GM18505 (cell line): ENCODE results near the gene RAB9A.
"Not testable (repeated sequence)": the region's sequence is repeated elsewhere in the genome, so short reads cannot be mapped to it uniquely, and the experiment has no call there.

Experiments used
- ATAC-seq: cut with Tn5 transposase; IDR thresholded peaks from one replicate; pipeline ENCODE4 v1.9.1; 2021; ENCODE audit not compliant: unreplicated experiment
- POLR2A ChIP-seq: IDR thresholded peaks from 4 replicates; pipeline ENCODE4 v1.6.1; 2011; ENCODE audit warnings: borderline replicate concordance; ENCODE audit not compliant: insufficient read depth, insufficient read length; ENCODE audit errors: extremely low read depth

Gene RAB9A

DNA sequence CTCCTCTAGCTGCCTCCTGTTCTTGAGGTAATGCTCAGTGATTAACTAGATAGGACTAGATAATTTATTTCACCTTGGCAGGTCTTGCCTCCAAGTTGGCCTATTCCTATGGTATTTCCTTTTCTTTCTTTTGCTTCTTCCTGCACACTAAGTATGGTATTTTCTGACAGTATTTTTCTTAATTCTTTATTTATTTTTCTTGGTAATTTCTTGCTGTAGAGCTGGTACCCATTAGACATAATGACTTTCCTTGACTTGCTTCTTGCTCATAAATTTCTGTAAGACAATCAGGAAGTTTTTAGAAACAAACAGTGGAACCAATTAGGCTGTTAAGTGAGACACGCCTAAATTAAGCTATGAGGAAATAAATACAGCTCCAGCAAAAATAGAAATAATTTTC lies 9.5 kb downstream of the RAB9A start:
- no peak for TF ChIP-seq POLR2A
- no peak for ATAC-seq

DNA sequence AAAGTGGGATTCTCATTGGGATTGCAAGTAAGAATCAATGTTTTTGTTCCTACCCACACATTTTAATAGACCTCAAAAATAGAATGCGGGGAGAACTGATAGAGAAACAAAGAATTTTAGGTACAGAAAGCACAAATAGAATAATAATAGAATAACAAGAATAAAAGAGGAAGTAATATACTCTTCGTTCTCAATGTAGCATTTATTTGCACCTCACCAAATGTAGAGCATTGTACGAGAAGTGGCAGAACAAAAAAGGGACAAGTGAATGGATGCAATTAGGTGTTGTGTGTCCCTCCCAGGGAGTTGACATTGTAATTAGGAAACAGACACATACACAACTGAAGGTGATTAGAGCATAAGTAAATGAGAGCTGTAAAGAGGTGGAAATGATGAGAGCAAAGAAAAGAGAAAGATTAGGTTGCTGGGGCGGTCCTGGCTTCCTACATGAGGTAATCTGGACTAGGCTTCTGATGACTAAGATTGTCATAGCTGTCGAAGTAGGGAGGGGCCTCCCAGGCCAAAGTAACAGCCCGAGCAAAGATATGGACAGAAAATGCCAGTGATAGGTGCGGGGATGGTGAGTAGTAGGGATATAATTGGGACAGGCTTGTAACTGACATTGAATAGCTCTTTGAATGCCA lies 10.4 kb downstream of the RAB9A start:
- no peak for ATAC-seq

DNA sequence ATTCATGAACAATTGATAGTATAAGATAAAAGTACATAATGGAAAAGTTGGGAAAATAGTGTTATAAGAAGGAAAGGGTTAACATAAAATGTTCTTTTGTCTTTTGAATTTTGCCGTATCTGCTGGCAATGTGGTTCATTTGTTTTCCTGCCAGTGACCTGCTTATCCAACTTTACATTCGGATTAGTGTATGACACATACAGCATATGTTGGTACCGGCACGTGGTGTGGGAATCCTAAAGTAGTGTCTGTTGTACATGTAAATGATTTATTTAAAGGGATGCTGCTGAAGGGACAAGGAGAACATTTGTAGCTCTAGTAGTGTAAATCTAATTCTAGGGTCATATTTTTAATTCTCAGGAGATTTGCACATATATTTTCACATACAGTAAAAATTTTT lies 11.5 kb downstream of the RAB9A start:
- no peak for ATAC-seq
- no peak for TF ChIP-seq POLR2A

More for the DNA sequence above, 10.4 kb downstream of the RAB9A start:
- TF ChIP-seq POLR2A = no peak

DNA sequence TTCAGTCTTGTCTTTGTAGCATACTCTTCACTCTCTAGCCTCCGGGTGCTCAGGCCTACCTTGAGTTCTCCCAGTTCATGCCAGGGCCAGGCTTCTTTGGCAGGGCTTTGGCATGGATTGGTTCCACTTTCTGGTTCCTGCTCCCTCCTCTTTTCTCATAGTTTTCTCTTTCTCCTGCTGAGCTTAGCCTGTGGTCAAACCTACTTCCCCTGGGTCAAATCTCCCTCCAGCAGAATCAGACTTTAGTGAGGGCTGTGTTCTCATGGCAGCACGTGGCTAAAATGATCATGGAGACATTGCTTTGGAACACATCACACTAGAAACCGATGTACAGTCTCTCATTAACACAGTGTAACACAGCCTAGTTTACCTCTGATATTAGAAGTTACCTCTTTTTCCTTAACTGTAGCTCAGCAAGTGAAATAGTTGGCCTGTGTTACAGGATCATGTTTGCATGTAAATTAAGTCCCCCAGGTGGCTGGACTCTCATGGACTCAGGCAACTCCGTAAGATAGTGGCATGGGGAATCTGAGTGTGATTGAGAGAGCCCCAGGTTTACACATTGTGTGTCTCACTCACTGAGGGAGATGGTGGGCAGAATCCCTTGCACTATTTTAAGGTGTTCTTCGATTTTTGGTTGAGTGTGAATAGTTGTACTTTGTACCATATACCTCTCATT lies 13.3 kb downstream of the RAB9A start:
- ATAC-seq = no peak
- no peak for TF ChIP-seq POLR2A

DNA sequence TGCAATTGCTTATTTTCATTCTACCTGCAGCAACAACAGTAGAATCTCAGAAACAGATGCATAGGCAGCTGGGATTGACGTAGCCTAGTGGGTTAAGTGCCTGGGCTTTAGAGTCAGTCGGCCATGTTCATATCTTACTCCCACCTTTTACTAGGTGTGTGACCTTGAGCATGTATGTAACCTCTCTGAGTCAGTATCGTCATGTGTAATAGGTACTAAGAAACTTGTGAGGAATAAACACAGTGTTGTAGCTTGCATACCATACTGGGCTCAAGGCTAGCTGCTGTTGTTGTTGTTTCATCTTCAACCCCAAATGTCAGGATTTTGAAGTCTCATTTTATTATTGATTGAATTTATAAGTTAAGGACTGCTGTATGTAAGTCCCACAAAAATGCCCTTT lies 14.2 kb downstream of the RAB9A start:
- TF ChIP-seq POLR2A = no peak
- ATAC-seq = no peak

DNA sequence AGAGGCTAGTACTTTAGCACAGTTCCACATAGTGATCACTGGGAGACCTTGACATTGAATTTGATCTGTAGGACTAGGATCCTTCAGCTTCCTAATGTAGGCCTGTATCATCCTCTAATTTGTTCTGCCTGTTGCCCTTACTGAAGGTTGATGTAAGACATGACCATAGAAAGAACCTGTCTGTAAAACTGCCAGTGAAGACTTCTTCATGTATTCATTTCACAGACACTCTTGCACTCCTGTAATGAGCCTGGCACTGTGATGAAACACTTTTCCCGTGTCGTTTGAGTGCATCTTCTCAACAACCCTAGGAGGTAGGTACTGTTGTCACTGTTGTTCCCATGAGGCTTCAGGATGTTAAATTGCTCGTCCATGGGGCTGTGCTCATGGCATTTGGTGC lies 14.7 kb downstream of the RAB9A start:
- no peak for ATAC-seq
- no peak for TF ChIP-seq POLR2A

DNA sequence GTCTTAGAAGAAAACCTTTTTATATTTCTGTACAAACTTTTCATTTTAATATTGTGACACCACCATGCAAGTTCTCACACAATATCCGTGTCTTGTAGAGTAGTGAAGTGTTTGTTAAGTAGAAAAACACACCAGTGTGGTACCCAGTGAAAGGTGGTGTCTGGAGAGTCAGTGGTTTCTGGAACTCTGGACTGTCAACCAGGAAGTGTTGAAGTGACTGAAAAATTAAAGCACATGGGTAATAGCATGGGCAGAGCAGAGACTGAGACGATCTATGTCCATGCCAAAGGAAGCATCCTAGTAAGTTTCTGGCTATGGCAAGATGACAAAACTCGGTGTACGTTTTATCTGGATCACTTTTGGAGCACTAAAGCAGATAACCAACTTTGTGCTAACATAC lies 22.2 kb downstream of the RAB9A start:
- ATAC-seq = no peak

DNA sequence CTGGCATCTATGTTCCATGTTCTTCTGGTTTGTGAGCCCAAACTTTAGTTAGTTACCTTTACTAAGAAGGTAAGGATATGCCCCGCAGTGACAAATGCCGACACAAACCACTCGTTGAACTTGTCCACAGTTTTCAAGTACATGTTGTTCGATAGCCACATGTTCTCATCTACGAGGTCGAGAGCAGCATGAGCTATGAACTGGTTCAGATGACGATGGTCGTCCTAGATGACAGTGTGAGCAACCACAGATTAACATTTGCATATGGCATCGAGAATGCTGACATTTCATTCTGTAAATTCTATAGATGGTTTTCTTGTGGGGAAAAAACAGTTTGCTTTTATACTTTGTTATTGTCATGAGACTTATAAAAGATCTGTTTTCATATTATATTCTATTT lies 27.5 kb downstream of the RAB9A start:
- TF ChIP-seq POLR2A = no peak
- no peak for ATAC-seq

More for the DNA sequence above, 22.2 kb downstream of the RAB9A start:
- no peak for TF ChIP-seq POLR2A

DNA sequence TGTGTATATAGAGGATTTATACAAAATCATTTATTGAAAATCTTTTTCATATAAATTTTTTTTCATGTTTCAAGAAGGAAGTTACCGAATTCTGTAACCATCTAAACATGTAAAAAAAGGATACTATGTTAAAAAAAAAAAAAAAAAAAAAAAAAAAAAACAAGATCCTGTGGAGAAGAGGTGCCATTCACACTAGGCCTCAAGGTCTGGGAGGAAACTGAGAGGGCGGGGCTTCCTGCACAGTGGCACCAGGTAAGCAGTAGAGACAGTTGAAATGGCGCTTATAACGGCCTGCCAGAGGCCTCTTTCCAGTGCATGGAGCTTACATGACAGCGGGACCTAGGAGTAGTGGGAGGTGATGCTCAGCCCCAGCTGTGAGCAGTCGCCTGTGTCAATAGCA lies 28.0 kb downstream of the RAB9A start:
- ATAC-seq = no peak
- TF ChIP-seq POLR2A = no peak

DNA sequence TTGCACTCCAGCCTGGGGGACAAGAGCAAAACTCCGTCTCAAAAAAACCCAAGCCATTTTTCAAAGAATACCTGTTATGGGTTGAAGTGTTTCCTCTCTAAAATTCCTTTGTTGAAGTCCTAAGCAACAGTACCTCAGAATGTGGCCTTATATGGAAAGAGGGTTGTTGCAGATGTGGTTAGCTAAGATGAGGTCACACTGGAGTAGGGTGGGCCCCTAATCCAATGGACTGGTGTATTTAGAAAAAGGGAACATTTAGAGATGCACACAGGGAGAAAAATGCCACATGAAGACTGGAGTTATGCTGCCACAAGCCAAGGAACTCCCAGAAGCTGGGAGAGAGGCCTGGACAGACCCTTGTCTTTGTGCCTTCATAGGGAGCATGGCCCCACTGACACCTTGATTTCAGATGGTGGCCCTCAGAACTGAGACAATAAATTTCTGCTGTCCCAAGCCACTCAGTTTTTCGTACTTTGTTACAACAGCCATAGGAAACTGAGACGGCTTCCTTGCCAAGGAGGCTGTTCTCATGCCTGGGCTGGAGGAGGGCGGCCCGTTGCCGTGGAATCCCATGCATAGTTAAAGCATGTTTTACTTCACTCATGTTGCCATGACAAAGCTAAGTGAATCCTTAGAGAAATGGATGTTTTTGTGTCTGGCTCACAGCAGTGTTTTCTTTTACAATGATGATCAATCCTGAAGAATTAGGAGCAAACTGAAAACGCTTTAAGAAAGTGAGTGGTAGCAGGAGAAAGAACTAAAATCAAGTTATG lies 29.0 kb downstream of the RAB9A start:
- no peak for TF ChIP-seq POLR2A
- no peak for ATAC-seq

DNA sequence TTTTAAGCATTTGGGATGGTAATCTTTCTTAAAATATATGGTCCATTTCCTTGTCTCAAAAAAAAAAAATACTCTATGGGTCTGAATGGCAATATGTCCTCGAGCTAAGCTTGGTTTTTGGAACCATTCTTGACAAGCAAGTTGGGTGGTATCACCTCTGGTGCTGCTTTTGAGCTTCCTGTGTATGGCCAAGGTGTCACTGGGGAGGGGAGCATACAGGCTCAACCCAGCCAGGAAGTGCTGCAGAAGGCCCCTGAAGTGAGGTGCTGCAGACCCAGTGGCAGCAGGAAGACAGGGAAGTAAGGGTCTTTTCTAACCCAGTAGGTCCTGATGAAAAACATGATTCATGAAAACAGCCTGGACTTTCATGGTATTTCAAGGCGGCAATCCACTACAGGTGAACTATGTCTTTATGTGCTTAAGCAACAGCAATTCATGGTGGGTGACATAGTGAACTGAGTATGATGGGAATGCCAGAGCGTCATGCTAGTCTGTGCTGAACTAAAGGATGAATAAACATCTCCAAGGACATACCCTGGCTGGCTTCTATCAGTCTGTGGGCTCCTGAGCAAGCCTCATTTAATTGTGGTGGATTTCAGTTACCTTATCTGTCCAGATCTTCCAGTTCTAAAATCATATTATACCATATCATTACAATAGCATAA lies 30.4 kb downstream of the RAB9A start:
- no peak for TF ChIP-seq POLR2A
- ATAC-seq = no peak

DNA sequence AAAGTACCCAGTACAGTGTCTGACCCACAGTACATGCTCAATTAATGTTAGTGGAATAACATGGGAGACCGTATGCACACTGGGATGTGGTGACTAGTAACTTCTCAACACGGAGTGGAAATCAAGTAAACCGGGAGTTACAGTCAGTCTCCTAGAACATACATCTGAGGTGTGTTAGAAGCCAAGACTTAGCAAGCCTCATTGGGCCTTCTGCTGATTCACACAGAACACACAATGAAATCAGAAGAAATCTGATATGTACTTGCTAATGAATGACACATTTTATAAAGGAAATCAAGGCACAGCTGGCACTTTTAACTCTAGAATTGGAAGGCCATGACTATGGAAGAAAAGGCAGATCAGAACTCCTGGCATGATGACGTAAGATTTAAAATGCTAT lies 32.4 kb downstream of the RAB9A start:
- no peak for TF ChIP-seq POLR2A
- ATAC-seq = no peak

DNA sequence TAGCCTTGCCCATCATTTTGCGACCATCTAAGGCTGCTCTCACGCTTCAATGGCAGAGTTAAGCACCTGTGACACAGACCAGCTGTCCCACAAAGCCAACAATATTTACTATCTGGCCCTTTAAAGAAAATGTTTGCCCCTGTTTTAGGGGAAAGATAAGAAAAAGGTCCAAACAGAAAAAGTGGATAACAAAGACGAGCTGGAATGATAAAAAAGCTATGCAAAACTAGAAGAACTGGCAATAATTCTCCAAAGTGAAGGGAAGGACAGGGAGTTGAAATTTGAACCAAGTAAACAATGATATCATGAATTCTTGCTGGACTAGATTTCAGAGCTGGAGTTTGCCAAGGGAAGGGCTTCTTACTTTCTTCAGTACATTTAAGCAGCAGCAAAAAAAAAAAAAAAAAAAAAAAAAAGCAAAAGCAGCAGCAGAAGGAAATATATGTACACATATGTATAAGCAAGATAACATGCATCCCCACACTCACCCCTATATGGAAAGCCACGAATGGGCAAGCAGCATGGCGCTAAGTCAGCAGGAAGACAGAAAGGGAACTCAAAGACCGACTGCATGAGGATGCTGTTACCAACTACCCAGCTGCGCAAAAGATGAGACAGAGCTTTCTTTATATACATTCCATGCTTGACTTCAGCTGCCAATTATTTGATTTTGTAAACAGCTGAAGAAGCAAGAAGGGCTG lies 33.0 kb downstream of the RAB9A start:
- no peak for TF ChIP-seq POLR2A
- ATAC-seq = no peak

DNA sequence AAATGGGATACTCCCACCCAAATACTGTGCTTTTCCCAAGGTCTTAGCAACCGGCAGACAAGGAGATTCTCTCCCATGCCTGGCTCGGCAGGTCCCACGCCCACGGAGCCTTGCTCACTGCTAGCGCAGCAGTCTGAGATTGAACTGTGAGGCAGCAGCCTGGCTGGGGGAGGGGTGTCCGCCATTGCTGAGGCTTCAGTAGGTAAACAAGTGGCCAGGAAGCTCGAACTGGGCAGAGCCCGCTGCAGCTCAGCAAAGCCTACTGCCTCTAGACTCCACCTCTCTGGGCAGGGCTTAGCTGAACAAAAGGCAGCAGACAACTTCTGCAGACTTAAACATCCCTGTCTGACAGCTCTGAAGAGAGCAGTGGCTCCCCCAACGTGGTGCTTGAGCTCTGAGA lies 36.0 kb downstream of the RAB9A start:
- not testable (repeated sequence) for ATAC-seq

DNA sequence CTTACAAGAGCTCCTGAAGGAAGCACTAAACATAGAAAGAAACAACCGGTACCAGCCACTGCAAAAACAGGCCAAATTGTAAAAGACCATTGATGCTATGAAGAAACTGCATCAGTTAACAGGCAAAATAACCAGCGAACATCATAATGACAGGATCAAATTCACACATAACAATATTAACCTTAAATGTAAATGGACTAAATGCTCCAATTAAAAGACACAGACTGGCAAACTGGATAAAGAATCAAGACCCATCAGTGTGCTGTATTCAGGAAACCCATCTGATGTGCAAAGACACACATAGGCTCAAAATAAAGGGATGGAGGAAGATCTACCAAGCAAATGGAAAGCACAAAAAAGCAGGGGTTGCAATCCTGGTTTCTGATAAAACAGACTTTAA lies 37.7 kb downstream of the RAB9A start:
- ATAC-seq = not testable (repeated sequence)

DNA sequence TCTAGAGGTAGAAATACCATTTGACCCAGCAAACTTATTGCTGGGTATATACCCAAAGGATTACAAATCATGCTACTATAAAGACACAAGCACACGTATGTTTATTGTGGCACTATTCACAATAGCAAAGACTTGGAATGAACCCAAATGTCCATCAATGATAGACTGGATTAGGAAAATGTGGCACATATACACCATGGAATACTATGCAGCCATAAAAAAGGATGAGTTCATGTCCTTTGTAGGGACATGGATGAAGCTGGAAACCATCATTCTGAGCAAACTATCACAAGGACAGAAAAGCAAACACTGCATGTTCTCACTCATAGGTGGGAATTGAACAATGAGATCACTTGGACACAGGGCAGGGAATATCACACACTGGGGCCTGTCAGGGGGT lies 41.6 kb downstream of the RAB9A start:
- not testable (repeated sequence) for ATAC-seq
